ENCODE data around the gene RUNX1.

Gene RUNX1

GRCh38 chr21:34870246-34870645 is 178.9 kb downstream of the RUNX1 start:
- DNase-seq, result no peak

- DNase-seq, result no peak
Measured at GRCh38 chr21:34869545-34869944, 179.6 kb downstream of the RUNX1 start.

- no peak for DNase-seq
Measured at GRCh38 chr21:34867785-34868184, 181.3 kb downstream of the RUNX1 start.

- DNase-seq, result no peak
Measured at GRCh38 chr21:34865400-34866241, 183.5 kb downstream of the RUNX1 start.

GRCh38 chr21:34864370-34865149 is 184.5 kb downstream of the RUNX1 start:
- no peak for DNase-seq

- DNase-seq, result no peak
Measured at GRCh38 chr21:34862951-34863350, 186.2 kb downstream of the RUNX1 start.

- no peak for DNase-seq
Measured at GRCh38 chr21:34861258-34861657, 187.8 kb downstream of the RUNX1 start.

- DNase-seq, result no peak
Measured at GRCh38 chr21:34859976-34860653, 189.0 kb downstream of the RUNX1 start.

GRCh38 chr21:34858559-34858958 is 190.5 kb downstream of the RUNX1 start:
- no peak for DNase-seq

- DNase-seq, result no peak
Measured at GRCh38 chr21:34857874-34858273, 191.2 kb downstream of the RUNX1 start.

- DNase-seq, result no peak
Measured at GRCh38 chr21:34857122-34857713, 191.9 kb downstream of the RUNX1 start.

- DNase-seq, result no peak
Measured at GRCh38 chr21:34852448-34852847, 196.7 kb downstream of the RUNX1 start.

- DNase-seq, result no peak
Measured at GRCh38 chr21:34850166-34850690, 198.9 kb downstream of the RUNX1 start.

GRCh38 chr21:34846601-34847112 is 202.4 kb downstream of the RUNX1 start:
- DNase-seq, result no peak

- DNase-seq, result no peak
Measured at GRCh38 chr21:34845521-34846451, 203.3 kb downstream of the RUNX1 start.

GRCh38 chr21:34844924-34845238 is 204.2 kb downstream of the RUNX1 start:
- no peak for DNase-seq

GRCh38 chr21:34844013-34844923 is 204.8 kb downstream of the RUNX1 start:
- DNase-seq, result no peak

GRCh38 chr21:34843562-34843961 is 205.5 kb downstream of the RUNX1 start:
- DNase-seq, result no peak

- no peak for DNase-seq
Measured at GRCh38 chr21:34841154-34841553, 207.9 kb downstream of the RUNX1 start.

- DNase-seq, result no peak
Measured at GRCh38 chr21:34840693-34841092, 208.4 kb downstream of the RUNX1 start.
